Progenitor cell of endocrine pancreas (in vitro differentiated cells): Measurements from ENCODE around the gene GTF2IRD2. TPM values are rescaled to one million over a fixed set of nuclear protein-coding genes. Genes with fewer than 3 reads are reported as not detected.
"Not testable (repeated sequence)": the region's sequence is repeated elsewhere in the genome, so short reads cannot be mapped to it uniquely, and the experiment has no call there.

Experiments
- DNase-seq: peaks from one replicate; pipeline ENCODE4 v3.0.0; 2021; ENCODE audit warnings: low spot score; ENCODE audit not compliant: unreplicated experiment
- H3K27ac Mint-ChIP-seq: 2 replicates; pipeline ENCODE4 v1.8.0; 2021; ENCODE audit warnings: mild to moderate bottlenecking, moderate library complexity, mixed read lengths
- H3K27me3 Mint-ChIP-seq: 2 replicates; pipeline ENCODE4 v1.8.0; 2021; ENCODE audit warnings: mixed read lengths
- H3K36me3 Mint-ChIP-seq: 2 replicates; pipeline ENCODE4 v1.8.0; 2022; ENCODE audit warnings: mixed read lengths; ENCODE audit not compliant: insufficient read depth
- H3K4me1 Mint-ChIP-seq: 2 replicates; pipeline ENCODE4 v1.8.0; 2021; ENCODE audit warnings: low read depth, mixed read lengths
- H3K4me3 Mint-ChIP-seq: 2 replicates; pipeline ENCODE4 v1.8.0; 2021; ENCODE audit warnings: low read depth, mild to moderate bottlenecking, moderate library complexity, mixed read lengths
- H3K9me3 Mint-ChIP-seq: 2 replicates; pipeline ENCODE4 v1.8.0; 2021; ENCODE audit warnings: low read depth, mixed read lengths
- long read RNA-seq: library from polyadenylated mRNA; unstranded; transcript quantifications from one replicate; pipeline ENCODE4 v2.0.0, GENCODE V29; 2020
- total RNA-seq: library from RNA; stranded (reverse); gene quantifications from 2 replicates; pipeline ENCODE4 v1.2.1, GENCODE V29; 2021

GTF2IRD2 gene
- total RNA-seq, result 36.2 and 37.0 TPM in 2 replicates
- long read RNA-seq, partial matches to known transcripts, result 5 of 18 reads
- long read RNA-seq, other reads (novel, unspliced or antisense), result 13 of 18 reads

GRCh38 chr7:74850833-74851721, at the start of gene GTF2IRD2:
GTF2IRD2 (minus strand) TSS chr7:74851605; CDS start chr7:74836378, 15,227 bp downstream.
- not testable (repeated sequence) for H3K4me1 Mint-ChIP-seq, H3K9me3 Mint-ChIP-seq, H3K27ac Mint-ChIP-seq, H3K36me3 Mint-ChIP-seq, H3K27me3 Mint-ChIP-seq
- H3K4me3 Mint-ChIP-seq, result peak within 1 kb of the TSS; percentile 60
- DNase-seq, result peak; percentile 27

GRCh38 chr7:74890158-74891123, 39.0 kb upstream of the GTF2IRD2 start:
- H3K36me3 Mint-ChIP-seq, H3K9me3 Mint-ChIP-seq, H3K27me3 Mint-ChIP-seq, H3K4me1 Mint-ChIP-seq: not testable (repeated sequence)
- Mint-ChIP-seq H3K27ac (peak overlapping the region; percentile 97), H3K4me3 (peak overlapping the region; percentile 81)
- peak; percentile 79 for DNase-seq

GRCh38 chr7:74889518-74890129, 38.2 kb upstream of the GTF2IRD2 start:
- not testable (repeated sequence) for H3K27ac Mint-ChIP-seq, H3K36me3 Mint-ChIP-seq, H3K9me3 Mint-ChIP-seq, DNase-seq, H3K4me1 Mint-ChIP-seq, H3K27me3 Mint-ChIP-seq
- H3K4me3 Mint-ChIP-seq, result peak overlapping the region; percentile 63

GRCh38 chr7:74885295-74885694, 33.9 kb upstream of the GTF2IRD2 start:
- not testable (repeated sequence) for H3K36me3 Mint-ChIP-seq, H3K27ac Mint-ChIP-seq, DNase-seq, H3K27me3 Mint-ChIP-seq, H3K9me3 Mint-ChIP-seq, H3K4me1 Mint-ChIP-seq, H3K4me3 Mint-ChIP-seq

- not testable (repeated sequence) for H3K4me1 Mint-ChIP-seq, H3K4me3 Mint-ChIP-seq, DNase-seq, H3K9me3 Mint-ChIP-seq, H3K36me3 Mint-ChIP-seq, H3K27me3 Mint-ChIP-seq, H3K27ac Mint-ChIP-seq
These were observed 30.7 kb upstream of the GTF2IRD2 start for GRCh38 chr7:74882110-74882509.

GRCh38 chr7:74874748-74875512, 23.5 kb upstream of the GTF2IRD2 start:
- not testable (repeated sequence) for H3K4me1 Mint-ChIP-seq, DNase-seq, H3K36me3 Mint-ChIP-seq, H3K4me3 Mint-ChIP-seq, H3K9me3 Mint-ChIP-seq, H3K27me3 Mint-ChIP-seq
- H3K27ac Mint-ChIP-seq, result peak overlapping the region; percentile 81

GRCh38 chr7:74874104-74874747, 22.8 kb upstream of the GTF2IRD2 start:
- H3K27ac Mint-ChIP-seq, result peak overlapping the region; percentile 81
- not testable (repeated sequence) for H3K4me1 Mint-ChIP-seq, H3K9me3 Mint-ChIP-seq, H3K36me3 Mint-ChIP-seq, H3K27me3 Mint-ChIP-seq, DNase-seq, H3K4me3 Mint-ChIP-seq

GRCh38 chr7:74872542-74872941, 21.1 kb upstream of the GTF2IRD2 start:
- not testable (repeated sequence) for H3K4me1 Mint-ChIP-seq, H3K36me3 Mint-ChIP-seq, H3K27ac Mint-ChIP-seq, H3K9me3 Mint-ChIP-seq, H3K27me3 Mint-ChIP-seq, H3K4me3 Mint-ChIP-seq, DNase-seq

- H3K9me3 Mint-ChIP-seq, H3K4me3 Mint-ChIP-seq, H3K27me3 Mint-ChIP-seq, H3K36me3 Mint-ChIP-seq, DNase-seq, H3K4me1 Mint-ChIP-seq, H3K27ac Mint-ChIP-seq: not testable (repeated sequence)
These were observed 14.4 kb upstream of the GTF2IRD2 start for GRCh38 chr7:74865777-74866176.

- not testable (repeated sequence) for H3K4me3 Mint-ChIP-seq, H3K4me1 Mint-ChIP-seq, H3K27ac Mint-ChIP-seq, H3K36me3 Mint-ChIP-seq, H3K27me3 Mint-ChIP-seq, H3K9me3 Mint-ChIP-seq, DNase-seq
These were observed 1.6 kb downstream of the GTF2IRD2 start for GRCh38 chr7:74849853-74850252.

- DNase-seq, H3K4me3 Mint-ChIP-seq, H3K27ac Mint-ChIP-seq, H3K4me1 Mint-ChIP-seq, H3K9me3 Mint-ChIP-seq, H3K36me3 Mint-ChIP-seq, H3K27me3 Mint-ChIP-seq: not testable (repeated sequence)
These were observed 21.0 kb downstream of the GTF2IRD2 start for GRCh38 chr7:74830411-74830810.

- H3K4me3 Mint-ChIP-seq, DNase-seq, H3K27me3 Mint-ChIP-seq, H3K36me3 Mint-ChIP-seq, H3K9me3 Mint-ChIP-seq, H3K27ac Mint-ChIP-seq, H3K4me1 Mint-ChIP-seq: not testable (repeated sequence)
These were observed 21.4 kb downstream of the GTF2IRD2 start for GRCh38 chr7:74829959-74830358.
